Activated naive CD4-positive, alpha-beta T cell treated with anti-CD3 and anti-CD28 coated beads for 36 hours (primary cell): ENCODE data around the gene KIAA0319L. TPM values are rescaled to one million over a fixed set of nuclear protein-coding genes. Genes with fewer than 3 reads are reported as not detected.

Source experiments
- CTCF ChIA-PET: fragments of 350-600 bp; sonication (Branson Sonifier 250); formaldehyde crosslinking; loops from one replicate; lab custom pipeline; 2021; ENCODE audit warnings: antibody characterized with exemption; lab: Charles Lee
- DNase-seq: peaks from one replicate; pipeline ENCODE4 v3.0.0-alpha.2; 2020
- H3K27ac Mint-ChIP-seq: one replicate; pipeline ENCODE4 v1.8.0; 2021; ENCODE audit warnings: mild to moderate bottlenecking, mixed read lengths
- H3K27me3 Mint-ChIP-seq: one replicate; pipeline ENCODE4 v1.8.0; 2021; ENCODE audit warnings: low read depth, mixed read lengths
- H3K36me3 Mint-ChIP-seq: one replicate; pipeline ENCODE4 v1.8.0; 2021; ENCODE audit warnings: low read depth, mixed read lengths
- H3K4me1 Mint-ChIP-seq: one replicate; pipeline ENCODE4 v1.8.0; 2021; ENCODE audit warnings: low read depth, mixed read lengths
- H3K4me3 Mint-ChIP-seq: one replicate; pipeline ENCODE4 v1.8.0; 2021; ENCODE audit warnings: mild to moderate bottlenecking, moderate library complexity, mixed read lengths
- H3K9me3 Mint-ChIP-seq: one replicate; pipeline ENCODE4 v1.8.0; 2021; ENCODE audit warnings: mixed read lengths
- intact Hi-C: fragments of 100-400 bp; cut with micrococcal nuclease; formaldehyde crosslinking; loops from one replicate; pipeline ENCODE4 v1.15.1; 2023
- total RNA-seq, 2 experiments: library from RNA; stranded (reverse); gene quantifications; one replicate each; pipeline ENCODE4 v1.2.3, GENCODE V29; 2021

The KIAA0319L gene
- total RNA-seq, 2 experiments from 2014 or later: 22.6 to 24.2 TPM

DNA sequence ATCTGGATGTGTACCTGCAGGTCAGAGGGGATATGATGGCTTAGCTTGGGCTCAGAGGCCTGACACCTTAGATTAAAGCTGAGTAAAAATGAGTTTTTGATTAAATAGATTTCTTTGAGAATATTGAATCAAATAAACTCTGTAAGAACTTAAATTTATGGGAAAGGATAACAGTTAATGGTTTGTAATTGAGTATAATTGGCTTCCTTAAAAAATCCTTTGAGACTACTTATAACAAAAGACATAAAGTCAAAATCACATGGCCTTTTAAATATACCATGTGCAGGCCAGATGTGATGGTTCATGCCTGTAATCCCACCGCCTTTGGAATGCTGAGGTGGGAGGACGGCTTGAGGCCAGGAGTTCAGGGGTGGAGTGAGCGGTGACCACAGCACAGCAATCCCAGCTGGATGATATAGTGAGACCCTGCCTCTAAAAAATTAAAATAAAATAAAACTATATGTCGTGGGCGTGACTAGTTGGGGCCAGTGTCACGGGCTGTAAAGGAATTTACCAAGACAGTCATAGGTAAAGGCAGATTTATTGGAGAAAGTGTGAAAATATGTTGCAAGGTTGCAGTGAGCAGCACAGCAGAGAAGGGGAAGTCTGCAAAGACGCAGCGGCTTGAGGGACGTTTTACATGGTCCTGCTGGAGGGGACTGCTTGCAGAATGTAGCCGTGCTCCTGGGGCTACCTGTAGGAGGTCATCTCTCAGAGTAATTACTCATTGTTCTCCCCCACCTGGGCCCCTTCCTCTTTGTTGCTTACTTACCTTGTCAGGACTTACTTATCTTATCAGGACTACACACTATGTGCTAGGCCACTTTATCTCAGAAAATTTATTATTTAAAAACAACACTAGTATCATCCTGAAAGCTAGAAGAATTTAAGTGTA is 166.4 kb downstream of the KIAA0319L start:
- intact Hi-C loops: no loop called here
- DNase-seq: no peak
- CTCF ChIA-PET: interaction anchor here (0.6 kb wide), 1 partner anchor 39 kb away, joined by 5 read pairs; no protein-coding TSS in a partner anchor
- Mint-ChIP-seq H3K4me1 (no peaks in the 10 kb centered on the region), H3K4me3 (no peak overlapping the region), H3K9me3 (no peaks in the 10 kb centered on the region), H3K36me3 (peaks cover 21% of the 10 kb centered on the region), H3K27me3 (no peaks in the 10 kb centered on the region), H3K27ac (no peak overlapping the region)

DNA sequence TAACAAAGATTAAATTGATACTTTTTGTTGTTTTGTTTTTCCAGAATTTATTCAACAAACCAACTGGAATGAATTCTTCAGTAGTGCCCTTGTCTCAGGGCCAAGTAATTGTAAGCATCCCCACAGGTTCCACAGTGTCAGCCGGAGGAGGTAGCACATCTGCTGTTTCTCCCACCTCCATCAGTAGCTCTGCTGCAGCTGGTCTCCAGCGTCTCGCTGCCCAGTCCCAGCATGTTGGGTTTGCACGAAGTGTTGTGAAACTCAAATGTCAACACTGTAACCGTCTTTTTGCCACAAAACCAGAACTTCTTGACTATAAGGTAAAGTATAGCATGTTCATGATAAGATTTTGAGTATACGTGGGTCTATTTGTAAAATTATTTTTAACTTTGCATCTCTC is 170.2 kb downstream of the KIAA0319L start:
- Mint-ChIP-seq H3K27me3 (no peaks in the 10 kb centered on the region), H3K9me3 (no peaks in the 10 kb centered on the region), H3K4me3 (no peak overlapping the region), H3K27ac (no peak overlapping the region), H3K4me1 (no peaks in the 10 kb centered on the region), H3K36me3 (peaks cover 12% of the 10 kb centered on the region)
- no peak for DNase-seq
- intact Hi-C loops: no loop called here
- CTCF ChIA-PET: no interaction called here

DNA sequence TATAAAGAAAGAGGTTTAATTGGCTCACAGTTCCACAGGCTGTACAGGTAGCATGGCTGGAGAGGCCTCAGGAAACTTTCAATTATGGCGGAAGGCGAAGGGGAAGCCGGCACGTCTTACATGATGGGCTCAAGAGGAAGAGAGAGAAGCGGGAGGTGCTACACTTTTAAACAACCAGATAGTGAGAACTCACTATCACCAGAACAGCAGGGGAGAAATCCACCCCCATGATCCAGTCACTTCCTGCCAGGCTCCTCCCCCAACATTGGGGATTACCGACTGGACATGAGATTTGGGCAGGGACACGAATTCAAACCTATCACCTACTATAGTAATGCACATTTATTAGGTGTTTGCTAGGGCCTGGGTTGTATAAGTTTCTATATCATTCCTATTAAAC is 170.9 kb downstream of the KIAA0319L start:
- Mint-ChIP-seq H3K9me3 (no peaks in the 10 kb centered on the region), H3K27ac (no peak overlapping the region), H3K36me3 (peaks cover 14% of the 10 kb centered on the region), H3K4me1 (no peaks in the 10 kb centered on the region), H3K4me3 (no peak overlapping the region), H3K27me3 (no peaks in the 10 kb centered on the region)
- intact Hi-C loops: no loop called here
- DNase-seq: no peak
- CTCF ChIA-PET: no interaction called here

Other genes with a start within 250 kb of the KIAA0319L start
- 10 to 100 TPM; 12.1 to 13.4 TPM for gene NCDN, start 396 bp upstream of the KIAA0319L start, total RNA-seq
- under 1 TPM; 0.19 to 0.27 TPM for gene TFAP2E, start 15.9 kb upstream of the KIAA0319L start, total RNA-seq
- gene PSMB2, start 84.1 kb upstream of the KIAA0319L start, total RNA-seq: 10 to 100 TPM; 91.9 to 96.4 TPM
- gene C1orf216, start 161.5 kb upstream of the KIAA0319L start, total RNA-seq: 1 to 10 TPM; 4.0 to 5.2 TPM
- 10 to 100 TPM; 48.9 to 51.8 TPM for gene CLSPN, start 212.6 kb upstream of the KIAA0319L start, total RNA-seq